Measurements from ENCODE around the gene HMGXB4.

The HMGXB4 gene

DNA sequence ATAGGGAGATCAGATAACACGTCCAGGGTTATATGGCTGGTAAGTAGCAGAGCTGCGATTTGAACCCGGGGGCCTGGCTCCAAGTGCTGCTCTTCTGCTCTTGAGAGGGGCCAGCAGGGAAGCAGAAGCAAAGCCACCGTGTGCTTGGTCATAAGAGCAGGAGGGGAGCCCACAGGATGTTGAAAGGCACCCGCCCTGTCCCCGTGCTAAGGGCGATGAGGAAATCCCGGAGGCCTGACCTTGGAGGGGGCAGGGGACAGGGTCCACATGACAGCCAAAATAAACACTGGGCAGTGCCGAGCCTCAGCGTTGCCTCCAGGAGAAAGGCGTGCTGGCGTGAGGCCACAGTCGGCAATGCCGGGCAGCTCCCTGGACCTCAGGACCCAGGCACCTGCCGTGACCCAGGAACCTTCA is 71.2 kb downstream of the HMGXB4 start:
- no peak for DNase-seq

DNA sequence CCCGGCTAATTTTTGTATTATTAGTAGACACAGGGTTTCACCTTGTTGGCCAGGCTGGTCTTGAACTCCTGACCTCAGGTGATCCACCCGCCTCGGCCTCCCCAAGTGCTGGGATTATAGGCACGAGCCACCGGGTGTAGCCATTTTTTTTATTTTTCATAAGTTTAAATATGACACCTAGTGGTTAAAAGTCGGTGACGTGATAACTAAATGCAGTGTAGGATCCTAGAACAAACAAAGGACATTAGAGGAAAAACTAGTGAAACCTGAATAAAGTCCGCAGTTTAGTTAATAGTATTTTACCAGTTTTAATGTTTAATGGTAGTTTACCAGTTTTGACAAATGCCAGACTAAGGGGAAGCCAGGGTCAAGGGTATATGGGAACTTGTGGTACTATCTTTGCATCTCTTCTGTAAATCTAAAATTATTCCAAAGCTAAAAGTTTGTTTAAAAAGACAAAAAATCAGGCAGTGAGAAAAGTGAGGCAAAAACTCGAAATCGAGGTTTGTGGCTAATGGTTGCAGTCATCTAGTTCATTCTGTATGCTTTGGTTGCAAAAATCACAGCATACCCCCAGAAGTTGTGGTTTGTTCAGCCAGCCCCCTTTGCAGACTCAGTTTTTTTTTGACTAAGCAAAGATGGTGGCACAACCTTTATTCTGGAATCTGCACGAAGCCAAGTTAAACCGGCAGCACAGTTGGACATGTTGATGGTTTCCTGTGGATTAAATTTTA is 72.0 kb downstream of the HMGXB4 start:
- no peak for DNase-seq

DNA sequence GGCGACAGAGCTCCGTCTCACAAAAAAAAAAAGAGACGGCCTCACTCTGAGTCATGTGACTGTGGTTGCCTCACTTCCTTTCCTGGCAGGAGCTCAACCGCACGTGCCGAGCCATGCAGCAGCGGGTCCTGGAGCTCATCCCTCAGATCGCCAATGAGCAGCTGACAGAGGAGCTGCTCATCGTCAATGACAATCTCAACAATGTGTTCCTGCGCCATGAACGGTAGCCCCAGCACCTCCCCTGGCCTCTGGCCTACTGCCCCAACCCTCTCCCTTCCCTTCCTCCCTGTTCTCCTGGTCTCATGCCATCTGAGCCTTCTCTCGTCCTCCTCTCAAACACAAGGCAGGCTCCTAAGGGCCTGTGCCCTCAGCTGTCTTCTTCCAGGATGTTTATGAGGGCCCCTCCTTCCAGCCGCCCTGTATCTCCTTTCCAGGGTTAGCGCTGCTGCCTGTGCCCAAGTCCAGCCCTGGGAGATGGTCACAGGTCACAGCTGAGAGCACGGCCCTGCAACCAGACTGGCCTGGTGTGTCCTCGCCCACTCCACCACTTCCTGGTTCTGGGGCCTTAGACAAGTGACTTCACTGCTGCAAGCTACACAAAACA is 73.1 kb downstream of the HMGXB4 start:
- no peak for DNase-seq

DNA sequence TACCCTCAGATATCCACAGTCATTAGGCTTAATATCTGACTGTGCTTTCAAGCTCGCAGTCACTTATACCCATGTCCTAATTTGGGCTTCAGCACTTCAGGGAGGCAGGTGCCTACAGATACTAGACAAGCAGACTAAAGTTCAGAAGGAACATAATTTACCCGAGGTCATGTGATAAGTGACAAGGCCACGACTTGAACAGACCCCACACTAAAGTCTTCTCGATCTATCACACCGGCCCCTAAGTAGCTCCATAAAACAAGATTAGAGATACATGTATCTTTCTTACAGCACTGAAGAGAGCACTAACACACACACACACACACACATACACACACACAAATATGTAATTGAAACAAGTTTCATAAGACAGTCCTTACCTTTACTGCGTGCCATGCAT is 75.0 kb downstream of the HMGXB4 start:
- no peak for DNase-seq

DNA sequence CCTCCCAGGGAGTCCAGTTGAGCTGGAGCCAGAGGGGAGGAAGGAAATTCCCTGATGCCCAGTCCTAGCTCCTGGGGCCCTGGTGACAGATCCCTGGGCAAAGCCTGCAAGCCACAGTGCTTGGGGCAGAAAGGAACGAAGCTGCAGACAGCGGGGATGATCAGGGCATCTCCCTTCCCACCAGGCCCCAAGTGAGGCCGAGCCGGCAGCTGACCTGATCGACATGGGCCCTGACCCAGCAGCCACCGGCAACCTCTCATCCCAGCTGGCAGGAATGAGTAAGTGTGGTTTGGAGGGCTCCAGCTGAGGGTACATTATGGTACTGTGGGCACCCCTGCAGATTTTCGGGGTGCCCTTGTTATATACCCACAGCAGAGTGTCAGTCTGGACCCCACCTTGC is 75.9 kb downstream of the HMGXB4 start:
- DNase-seq, result no peak

DNA sequence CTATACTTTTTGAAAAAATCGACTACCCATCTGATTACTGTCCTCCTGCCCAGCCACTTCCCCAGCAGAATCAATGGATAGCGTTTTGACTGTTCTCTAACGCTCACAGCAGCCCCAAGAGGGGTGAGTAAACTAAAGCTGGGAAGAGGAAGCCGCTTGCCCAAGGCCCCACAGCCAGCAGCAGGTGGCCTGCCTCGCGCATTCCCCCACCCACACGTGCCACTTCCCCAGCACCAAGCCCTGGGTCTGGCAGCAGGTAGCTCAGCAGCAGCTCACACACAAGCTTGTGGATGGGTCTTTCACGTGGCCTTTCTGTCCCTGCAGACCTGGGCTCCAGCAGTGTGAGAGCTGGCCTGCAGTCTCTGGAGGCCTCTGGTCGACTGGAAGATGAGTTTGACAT is 76.7 kb downstream of the HMGXB4 start:
- no peak for DNase-seq

DNA sequence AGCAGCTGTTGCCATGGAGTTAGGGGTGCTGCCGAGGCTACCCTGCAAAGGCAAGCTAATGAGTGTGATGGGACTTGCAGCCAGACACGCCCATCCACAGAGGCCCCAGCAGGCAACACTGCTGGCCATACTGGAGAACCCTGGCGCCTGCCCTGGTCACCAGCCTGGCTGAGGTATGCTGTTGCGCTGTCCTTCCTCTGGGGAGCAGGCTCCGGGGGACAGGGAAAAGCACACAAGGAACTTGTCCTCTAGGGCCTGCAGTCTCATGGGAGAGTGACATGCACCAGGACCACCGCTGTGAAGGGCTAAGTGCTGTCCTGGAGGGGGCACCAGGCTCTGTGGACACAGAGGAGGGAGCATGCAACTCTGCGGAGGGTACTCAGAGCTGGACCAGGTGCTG is 78.2 kb downstream of the HMGXB4 start:
- DNase-seq, result no peak

DNA sequence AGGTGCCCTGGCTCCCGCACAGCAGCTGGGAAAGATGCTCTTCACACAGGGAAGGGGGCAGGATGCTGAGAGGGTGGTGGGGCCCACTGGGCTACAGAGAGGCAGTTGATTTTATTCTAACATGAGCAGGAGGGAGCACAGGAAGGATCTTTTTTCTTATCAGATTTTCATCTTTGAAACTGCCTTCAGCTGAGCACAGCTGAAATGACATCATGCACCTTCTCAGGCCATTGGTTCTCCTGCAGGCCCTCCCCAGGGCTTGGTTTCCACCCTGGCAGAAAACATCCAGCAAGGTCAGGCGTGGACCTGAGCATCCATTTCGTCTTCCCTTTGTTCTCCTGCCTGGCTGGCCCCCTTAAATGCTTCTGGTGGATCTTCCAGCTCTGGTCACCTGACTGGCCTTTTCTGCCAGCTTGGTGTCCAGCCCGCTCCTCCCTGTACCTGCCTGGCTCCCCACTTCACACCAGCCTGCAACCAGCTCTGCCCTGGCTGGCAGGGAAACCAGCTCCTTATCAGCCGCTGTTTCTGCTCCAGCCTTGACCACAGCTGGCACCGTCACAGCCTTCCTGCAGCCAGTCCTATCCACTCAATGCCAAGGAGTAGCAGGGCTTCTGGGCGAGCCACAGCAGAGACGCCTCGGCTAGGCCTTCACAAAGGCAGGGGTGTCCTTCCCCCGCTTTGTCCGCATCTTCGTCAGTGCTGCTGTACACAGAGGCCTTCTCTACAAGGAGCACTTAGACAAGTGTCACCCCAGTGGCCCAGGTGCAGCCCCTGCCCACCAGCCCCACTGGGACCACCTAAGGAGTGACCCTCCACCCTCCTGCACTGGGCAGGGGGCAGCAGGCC is 78.9 kb downstream of the HMGXB4 start:
- DNase-seq, result no peak

DNA sequence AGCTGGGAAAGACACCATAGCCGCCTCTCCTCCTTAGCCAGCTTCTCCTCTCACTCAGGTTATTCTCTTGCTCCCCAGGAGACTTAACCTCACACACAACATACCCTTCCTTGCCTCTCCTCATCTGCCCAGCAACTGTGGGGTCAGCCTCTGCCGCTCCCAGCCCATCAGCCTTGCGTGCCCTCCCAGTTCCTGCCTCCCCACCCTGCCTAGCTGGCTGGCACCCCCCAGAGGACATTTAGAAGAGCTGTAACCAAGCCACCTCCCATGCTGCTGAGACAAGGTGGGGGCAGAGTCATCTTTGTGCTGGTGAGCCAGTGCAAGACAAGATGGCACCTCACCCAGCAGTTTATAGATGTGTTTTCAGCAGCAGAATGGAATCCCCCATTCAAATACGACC is 80.6 kb downstream of the HMGXB4 start:
- DNase-seq, result no peak

DNA sequence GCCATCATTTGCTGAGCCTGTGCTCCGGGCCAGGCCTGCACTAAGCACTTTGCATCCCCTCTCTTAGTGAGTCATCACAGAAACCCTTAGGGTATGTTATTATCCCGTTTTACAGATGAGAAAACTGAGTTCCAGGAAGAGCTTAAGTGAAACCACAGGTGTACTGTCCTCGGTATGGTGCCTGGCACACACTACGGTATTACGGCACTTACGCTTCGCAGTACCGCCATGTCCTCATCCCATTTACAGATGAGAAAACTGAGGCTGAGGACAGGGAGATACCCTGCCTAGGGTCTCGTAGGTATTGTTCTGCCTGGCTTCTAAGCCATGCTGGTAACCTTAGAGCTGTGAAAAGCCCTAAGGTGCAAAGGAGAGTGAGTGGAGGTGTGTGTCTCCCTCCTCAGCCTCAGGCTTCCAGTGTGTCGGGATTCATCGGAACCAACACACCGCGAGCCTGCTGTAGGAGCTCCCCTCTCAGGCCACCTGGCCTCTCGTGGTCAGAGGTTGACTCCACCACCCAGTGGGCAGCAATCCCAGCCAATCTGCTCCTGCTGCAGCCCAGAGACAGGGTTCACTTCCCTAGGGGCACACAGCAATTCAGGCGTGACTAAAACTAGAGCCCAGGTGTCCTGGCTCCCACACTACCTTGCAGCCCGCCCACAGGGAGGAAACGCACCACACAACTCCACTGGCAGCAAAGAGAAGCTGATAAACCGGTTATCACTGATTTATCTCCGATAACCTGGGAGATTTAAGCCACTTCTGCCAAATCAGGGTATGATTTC is 84.0 kb downstream of the HMGXB4 start:
- no peak for DNase-seq

DNA sequence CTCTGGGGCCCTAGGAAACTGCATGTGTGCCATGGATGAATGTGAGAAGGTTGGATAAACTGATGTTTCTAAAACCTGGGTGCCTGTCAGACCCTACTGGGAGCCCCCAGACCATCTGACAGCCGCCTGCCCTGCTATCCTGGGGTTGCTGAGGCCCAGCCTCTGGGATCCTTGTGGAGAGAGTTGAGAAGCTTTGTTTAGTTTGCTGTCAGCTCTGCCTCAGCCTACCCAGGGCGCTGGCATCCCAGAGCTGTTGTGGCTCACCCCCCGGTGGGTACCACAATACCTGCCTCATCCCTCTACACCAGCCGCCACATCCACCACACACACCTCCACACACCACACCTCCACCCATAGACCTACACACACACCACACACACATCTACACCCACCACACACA is 85.1 kb downstream of the HMGXB4 start:
- no peak for DNase-seq

DNA sequence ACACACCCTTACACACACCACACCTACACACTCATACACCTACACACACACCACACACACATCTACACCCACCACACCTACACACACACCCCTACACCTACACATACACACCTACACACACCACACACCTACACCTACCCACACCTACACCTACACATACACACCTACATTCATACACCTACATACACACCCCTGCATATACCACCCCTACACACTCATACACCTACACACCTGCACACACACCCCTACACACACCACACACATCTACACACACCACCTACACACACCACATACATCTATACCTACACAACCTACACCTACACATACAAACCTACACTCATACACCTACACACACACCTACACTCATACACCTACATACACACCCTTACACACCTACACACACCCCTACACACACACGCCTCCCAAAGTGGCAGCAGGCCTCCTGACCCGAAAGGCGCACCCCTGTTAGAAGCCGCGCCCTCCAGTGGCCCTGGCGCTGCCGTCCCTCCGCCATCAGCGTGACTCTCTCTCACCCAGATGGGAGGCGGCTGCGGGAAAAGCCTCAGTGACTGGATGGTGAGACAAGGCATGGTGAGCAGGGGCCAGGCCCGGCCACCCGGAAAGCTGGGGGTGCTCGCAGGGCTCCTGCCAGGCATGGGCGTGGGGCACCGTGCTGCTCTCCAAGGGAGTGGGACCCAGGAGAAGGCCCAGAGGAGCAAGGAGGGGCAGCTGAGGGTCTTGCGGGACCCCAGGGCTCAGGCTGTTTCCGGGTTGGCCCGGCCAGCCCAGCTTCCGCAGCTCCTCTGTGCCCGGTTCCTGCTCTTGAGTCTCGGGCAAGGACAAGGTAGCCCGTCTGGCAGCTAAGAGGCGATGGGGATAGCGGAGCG is 86.6 kb downstream of the HMGXB4 start:
- no peak for DNase-seq

DNA sequence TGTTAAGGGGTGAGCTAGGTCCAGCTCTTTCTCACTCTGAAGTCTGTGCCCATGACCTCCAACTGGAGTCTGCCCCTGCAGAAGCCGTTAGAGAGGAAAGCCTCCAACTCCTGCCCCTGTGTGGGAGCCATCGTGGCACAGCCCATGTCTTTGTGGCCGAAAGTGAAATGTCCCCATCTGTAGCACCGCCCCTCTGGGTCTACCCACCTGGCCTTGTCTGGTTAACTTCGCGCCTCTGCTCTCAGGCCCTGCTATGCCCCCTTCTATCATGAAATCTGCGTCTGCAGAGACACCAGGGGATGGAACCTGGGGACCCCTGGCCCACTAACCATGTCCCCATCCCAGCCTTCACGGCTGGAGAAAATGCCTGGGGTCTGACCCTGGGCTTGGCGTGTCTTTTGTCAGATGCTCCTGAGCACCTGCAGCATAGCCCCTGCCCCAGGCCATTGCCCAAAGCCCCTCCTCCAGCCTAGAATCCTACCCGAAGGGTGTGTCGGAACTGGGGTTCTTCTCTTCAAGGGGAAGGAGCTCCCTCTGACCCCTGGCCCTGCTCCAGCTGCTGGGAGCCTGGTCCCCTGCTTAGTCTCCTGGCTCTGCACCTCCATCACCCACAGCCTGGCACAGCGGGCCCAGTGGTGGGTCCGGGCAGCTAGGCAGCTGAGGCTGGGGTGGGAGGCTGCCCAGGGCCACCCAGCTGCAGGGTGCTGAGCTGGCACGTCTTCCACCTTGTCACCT is 87.8 kb downstream of the HMGXB4 start:
- DNase-seq, result no peak
